RWPE2 (cell line): Measurements from ENCODE around the gene SMTN.
"Not testable (repeated sequence)": the region's sequence is repeated elsewhere in the genome, so short reads cannot be mapped to it uniquely, and the experiment has no call there.

Source experiments
- ATAC-seq: fragments of 200-7000 bp; cut with Tn5 transposase; 3 replicates; pipeline ENCODE4 v1.9.1; 2021; ENCODE audit warnings: low read depth
- DNase-seq: peaks from one replicate; pipeline ENCODE4 v3.0.0-alpha.2; 2020; ENCODE audit warnings: low spot score
- H3K27ac ChIP-seq: fragments of 450-650 bp; 2 replicates; pipeline ENCODE4 v1.5.1; 2017; ENCODE audit warnings: mild to moderate bottlenecking; ENCODE audit not compliant: poor library complexity, severe bottlenecking
- H3K27me3 ChIP-seq: fragments of 250-450 bp; sonication (Bioruptor Pico); 2 replicates; pipeline ENCODE4 v1.5.1; 2021; ENCODE audit warnings: mild to moderate bottlenecking, moderate library complexity; ENCODE audit not compliant: insufficient read depth, poor library complexity, severe bottlenecking
- H3K36me3 ChIP-seq: fragments of 250-450 bp; sonication (Bioruptor Pico); 2 replicates; pipeline ENCODE4 v1.5.1; 2020; ENCODE audit warnings: low read depth, mild to moderate bottlenecking, moderate library complexity
- H3K4me1 ChIP-seq: fragments of 250-450 bp; sonication (Bioruptor Pico); 2 replicates; pipeline ENCODE4 v1.5.1; 2021; ENCODE audit warnings: mild to moderate bottlenecking, moderate library complexity; ENCODE audit not compliant: insufficient read depth, poor library complexity, severe bottlenecking
- H3K4me3 ChIP-seq: fragments of 250-450 bp; sonication (Bioruptor Pico); 2 replicates; pipeline ENCODE4 v1.5.1; 2021; ENCODE audit warnings: mild to moderate bottlenecking, moderate library complexity; ENCODE audit not compliant: severe bottlenecking
- H3K9me3 ChIP-seq: fragments of 250-450 bp; sonication (Bioruptor Pico); 2 replicates; pipeline ENCODE4 v1.5.1; 2021; ENCODE audit warnings: mild to moderate bottlenecking, moderate library complexity; ENCODE audit not compliant: severe bottlenecking
- CTCF ChIP-seq: fragments of 450-650 bp; IDR thresholded peaks from one replicate; pipeline ENCODE4 v1.5.1; 2017; ENCODE audit warnings: mild to moderate bottlenecking, moderate library complexity; ENCODE audit not compliant: poor library complexity, severe bottlenecking

Gene SMTN

DNA sequence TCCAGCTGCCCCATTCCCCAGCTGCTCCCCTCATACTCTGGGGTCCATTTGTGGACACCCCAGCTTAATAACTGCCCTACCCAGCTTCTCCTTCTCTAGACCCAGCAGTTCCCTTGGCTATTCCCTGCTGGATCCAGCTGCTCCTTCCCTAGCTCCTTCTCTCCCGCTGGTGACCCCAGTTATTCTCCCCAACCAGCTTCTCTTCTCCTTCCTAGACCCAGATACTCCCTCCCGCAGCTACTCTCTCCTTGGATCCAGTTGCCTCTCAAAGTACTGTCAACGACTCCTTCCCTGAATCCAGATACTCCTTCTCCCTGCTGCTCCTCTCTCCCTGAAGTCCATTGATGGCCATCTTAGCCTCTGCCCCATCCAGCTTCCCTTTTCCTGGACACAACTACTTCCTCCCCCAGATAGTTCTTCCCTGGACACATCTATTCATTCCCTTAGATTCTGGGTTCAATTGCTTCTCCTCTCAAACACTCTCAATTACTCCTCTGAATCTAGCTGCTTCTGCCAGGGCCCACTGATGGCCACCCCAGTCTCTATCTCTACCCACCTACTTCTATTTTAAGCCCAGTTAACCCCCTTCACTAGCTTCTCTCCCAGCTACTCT is 14.6 kb downstream of the SMTN start:
- peaks cover 96% of the 10 kb centered on the region for H3K36me3 ChIP-seq
- H3K4me1 ChIP-seq: no peaks in the 10 kb centered on the region
- ATAC-seq (no peak), DNase-seq (no peak)
- no peak for TF ChIP-seq CTCF
- H3K27ac ChIP-seq: no peak overlapping the region
- H3K4me3 ChIP-seq: no peak overlapping the region
- H3K9me3 ChIP-seq: no peaks in the 10 kb centered on the region
- no peaks in the 10 kb centered on the region for H3K27me3 ChIP-seq

GRCh38 chr22:31096657-31097279 is 15.7 kb downstream of the SMTN start:
- TF ChIP-seq CTCF: no peak
- ATAC-seq (no peak), DNase-seq (no peak)
- Histone ChIP-seq H3K9me3 (no peaks in the 10 kb centered on the region), H3K4me3 (no peak overlapping the region), H3K27me3 (no peaks in the 10 kb centered on the region), H3K27ac (no peak overlapping the region), H3K4me1 (no peaks in the 10 kb centered on the region), H3K36me3 (peaks cover 92% of the 10 kb centered on the region)

GRCh38 chr22:31097539-31097938 is 16.4 kb downstream of the SMTN start:
- H3K27ac ChIP-seq, H3K9me3 ChIP-seq, ATAC-seq, DNase-seq, H3K27me3 ChIP-seq, H3K4me3 ChIP-seq, H3K4me1 ChIP-seq: not testable (repeated sequence)
- H3K36me3 ChIP-seq: peaks cover 92% of the 10 kb centered on the region

GRCh38 chr22:31097941-31098631 is 17.0 kb downstream of the SMTN start:
- TF ChIP-seq CTCF: no peak
- H3K36me3 ChIP-seq: peaks cover 92% of the 10 kb centered on the region
- ATAC-seq (no peak), DNase-seq (no peak)
- H3K4me1 ChIP-seq: no peaks in the 10 kb centered on the region
- no peak overlapping the region for H3K4me3 ChIP-seq
- H3K27me3 ChIP-seq: no peaks in the 10 kb centered on the region
- H3K27ac ChIP-seq: no peak overlapping the region
- H3K9me3 ChIP-seq: no peaks in the 10 kb centered on the region

DNA sequence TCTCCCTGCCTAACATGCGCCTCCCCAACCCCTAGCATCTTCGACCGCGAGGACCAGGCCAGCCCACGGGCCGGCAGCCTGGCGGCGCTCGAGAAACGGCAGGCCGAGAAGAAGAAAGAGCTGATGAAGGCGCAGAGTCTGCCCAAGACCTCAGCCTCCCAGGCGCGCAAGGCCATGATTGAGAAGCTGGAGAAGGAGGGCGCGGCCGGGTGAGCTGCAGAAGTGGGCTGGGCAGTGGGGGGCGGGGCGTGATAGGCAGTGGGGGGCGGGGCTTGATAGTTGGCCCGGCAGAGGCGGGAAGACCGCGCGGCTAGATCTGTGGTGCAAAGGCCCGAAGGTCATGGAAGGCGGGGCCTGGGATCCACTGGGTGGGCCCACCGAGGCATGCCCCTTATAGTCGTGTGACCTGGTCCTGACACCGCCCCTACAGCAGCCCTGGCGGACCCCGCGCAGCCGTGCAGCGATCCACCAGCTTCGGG is 17.6 kb downstream of the SMTN start:
- Histone ChIP-seq H3K9me3 (no peaks in the 10 kb centered on the region), H3K4me1 (no peaks in the 10 kb centered on the region), H3K36me3 (peaks cover 89% of the 10 kb centered on the region), H3K27me3 (no peaks in the 10 kb centered on the region), H3K27ac (no peak overlapping the region), H3K4me3 (no peak overlapping the region)
- no peak for TF ChIP-seq CTCF
- ATAC-seq: no peak
- DNase-seq: no peak
